Trophoblast cell (in vitro differentiated cells and primary cell): ENCODE data around the gene CACNB2.

Experiments
- DNase-seq, 2 donors: peaks; one replicate each; pipeline ENCODE4 v3.0.0-alpha.2; 2016
- H2AFZ ChIP-seq: 2 replicates; pipeline ENCODE4 v1.6.1; 2013; ENCODE audit warnings: low read length, moderate library complexity, mild to moderate bottlenecking; ENCODE audit not compliant: insufficient read depth, poor library complexity
- H2AK5ac ChIP-seq: 2 replicates; pipeline ENCODE4 v1.6.1; 2013; ENCODE audit warnings: mild to moderate bottlenecking, low read length
- H2BK120ac ChIP-seq: 2 replicates; pipeline ENCODE4 v1.6.1; 2013; ENCODE audit warnings: low read length, mild to moderate bottlenecking, moderate library complexity; ENCODE audit not compliant: insufficient read depth, poor library complexity
- H2BK12ac ChIP-seq: 2 replicates; pipeline ENCODE4 v1.6.1; 2013; ENCODE audit warnings: mild to moderate bottlenecking, low read length, moderate library complexity
- H2BK5ac ChIP-seq: 2 replicates; pipeline ENCODE4 v1.6.1; 2013; ENCODE audit warnings: low read length, low read depth, moderate library complexity, mild to moderate bottlenecking; ENCODE audit not compliant: poor library complexity
- H3K14ac ChIP-seq: 2 replicates; pipeline ENCODE4 v1.6.1; 2013; ENCODE audit warnings: mild to moderate bottlenecking, low read length
- H3K18ac ChIP-seq: 2 replicates; pipeline ENCODE4 v1.6.1; 2013; ENCODE audit warnings: mild to moderate bottlenecking, low read length
- H3K23ac ChIP-seq: 2 replicates; pipeline ENCODE4 v1.6.1; 2013; ENCODE audit warnings: low read length
- H3K27ac ChIP-seq: 2 replicates; pipeline ENCODE4 v1.5.1; 2013; ENCODE audit warnings: low read depth, mild to moderate bottlenecking, inconsistent platforms, low read length, moderate library complexity
- H3K27me3 ChIP-seq: 2 replicates; pipeline ENCODE4 v1.6.1; 2013; ENCODE audit warnings: inconsistent platforms, mild to moderate bottlenecking, low read length, moderate library complexity; ENCODE audit not compliant: insufficient read depth
- H3K36me3 ChIP-seq, 2 experiments: 1 replicate in 1 of 2; 2 replicates in 1 of 2; pipeline ENCODE4 v1.6.1; 2013; ENCODE audit warnings: low read length in 2 of 2, mild to moderate bottlenecking in 2 of 2, moderate library complexity in 1 of 2; ENCODE audit not compliant: insufficient read depth in 2 of 2, control insufficient read depth in 1 of 2
- H3K4ac ChIP-seq: 2 replicates; pipeline ENCODE4 v1.6.1; 2013; ENCODE audit warnings: low read depth, mild to moderate bottlenecking, low read length, moderate library complexity
- H3K4me1 ChIP-seq, 2 experiments: 1 replicate in 1 of 2; 2 replicates in 1 of 2; pipeline ENCODE4 v1.6.1; 2013; ENCODE audit warnings: low read length in 2 of 2, mild to moderate bottlenecking in 2 of 2, moderate library complexity in 1 of 2; ENCODE audit not compliant: insufficient read depth in 2 of 2, control insufficient read depth in 1 of 2
- H3K4me2 ChIP-seq: 2 replicates; pipeline ENCODE4 v1.6.1; 2013; ENCODE audit warnings: inconsistent platforms, mild to moderate bottlenecking, low read length, moderate library complexity
- H3K4me3 ChIP-seq: 2 replicates; pipeline ENCODE4 v1.5.1; 2013; ENCODE audit warnings: mild to moderate bottlenecking, low read depth, low read length, inconsistent platforms
- H3K79me1 ChIP-seq: one replicate; pipeline ENCODE4 v1.6.1; 2013; ENCODE audit warnings: low read length
- H3K79me2 ChIP-seq: 2 replicates; pipeline ENCODE4 v1.6.1; 2013; ENCODE audit warnings: low read length, mild to moderate bottlenecking; ENCODE audit not compliant: control insufficient read depth, insufficient read depth, poor library complexity
- H3K9ac ChIP-seq: 2 replicates; pipeline ENCODE4 v1.6.1; 2013; ENCODE audit warnings: mild to moderate bottlenecking, low read length
- H3K9me3 ChIP-seq: 2 replicates; pipeline ENCODE4 v1.6.1; 2013; ENCODE audit warnings: low read depth, mild to moderate bottlenecking, control low read depth, inconsistent platforms, low read length; ENCODE audit not compliant: insufficient read depth
- H4K12ac ChIP-seq: 2 replicates; pipeline ENCODE4 v1.6.1; 2013; ENCODE audit warnings: low read depth, mild to moderate bottlenecking, low read length, moderate library complexity
- H4K8ac ChIP-seq: 2 replicates; pipeline ENCODE4 v1.6.1; 2013; ENCODE audit warnings: low read depth, mild to moderate bottlenecking, low read length, moderate library complexity
- H4K91ac ChIP-seq: one replicate; pipeline ENCODE4 v1.6.1; 2013; ENCODE audit warnings: low read depth, mild to moderate bottlenecking, low read length, moderate library complexity
- WGBS: extraction: QIAGEN DNeasy Blood & Tissue Kit; methylation state at CpG from one replicate; pipeline ENCODE4 v1.1.7; 2013; ENCODE audit warnings: missing lambda C conversion rate; ENCODE audit not compliant: insufficient read length, insufficient coverage; ENCODE audit errors: extremely low coverage; 5-methylcytosine and 5-hydroxymethylcytosine counted together

Gene CACNB2

DNA sequence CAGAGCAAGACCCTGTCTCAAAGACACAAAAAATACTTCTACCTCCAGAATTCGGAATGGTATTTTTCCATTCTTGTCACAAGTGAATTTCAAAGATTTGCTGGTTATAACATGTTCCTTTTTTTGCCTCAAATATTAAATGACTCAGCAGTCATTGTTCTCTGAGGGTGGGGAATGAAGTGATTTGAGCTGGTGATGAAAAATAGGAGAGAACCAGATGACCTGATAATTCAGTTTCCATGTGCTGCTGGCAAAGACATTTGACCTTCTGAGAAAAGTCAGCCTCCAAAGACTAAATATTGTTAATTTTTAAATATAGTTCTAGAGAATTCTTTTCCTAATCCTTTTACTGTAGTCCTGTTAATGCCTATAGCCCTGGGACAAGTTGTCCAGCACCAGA, 78.9 kb downstream of the CACNB2 start:
- H3K14ac ChIP-seq = no peak overlapping the region

DNA sequence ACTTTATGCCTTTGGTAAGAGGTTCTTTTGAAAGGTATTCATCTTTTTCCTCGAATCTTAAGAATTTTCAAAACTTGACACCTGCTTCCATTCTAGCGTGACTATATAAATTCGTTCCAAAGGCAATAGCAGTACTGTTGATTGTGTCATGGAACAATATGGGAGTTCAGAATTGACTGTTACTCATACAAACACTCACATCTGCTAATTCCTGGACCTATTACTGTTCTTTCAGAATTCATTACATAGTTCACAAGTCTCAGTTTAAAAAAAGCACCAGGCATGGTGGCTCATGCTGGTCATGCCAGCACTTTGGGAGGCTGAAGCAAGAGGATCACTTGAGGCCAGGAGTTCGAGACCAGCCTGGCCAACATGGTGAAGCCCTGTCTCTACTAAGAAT, 80.9 kb downstream of the CACNB2 start:
- no peak overlapping the region for H3K27ac ChIP-seq
- no peaks in the 10 kb centered on the region for H3K79me2 ChIP-seq
- H3K36me3 ChIP-seq = no peaks in the 10 kb centered on the region
- no peak overlapping the region for H2BK5ac ChIP-seq
- no peaks in the 10 kb centered on the region for H3K27me3 ChIP-seq
- no peak overlapping the region for H4K8ac ChIP-seq
- no peak overlapping the region for H3K9ac ChIP-seq
- H2BK12ac ChIP-seq = no peak overlapping the region
- H3K23ac ChIP-seq = no peak overlapping the region
- peak in 1 of 2 donors; percentile 26 for DNase-seq
- no peak overlapping the region for H2AK5ac ChIP-seq
- H4K91ac ChIP-seq = no peak overlapping the region
- H3K4me1 ChIP-seq = no peaks in the 10 kb centered on the region
- no peak overlapping the region for H4K12ac ChIP-seq
- no peaks in the 10 kb centered on the region for H3K79me1 ChIP-seq
- H2BK120ac ChIP-seq = no peak overlapping the region
- H3K18ac ChIP-seq = no peak overlapping the region
- H2AFZ ChIP-seq = no peak overlapping the region
- no peak overlapping the region for H3K4me3 ChIP-seq
- H3K14ac ChIP-seq = no peak overlapping the region
- H3K4me2 ChIP-seq = no peak overlapping the region
- H3K4ac ChIP-seq = no peak overlapping the region
- no CpG with 5 or more reads among the region's 4 CpGs for WGBS
- H3K9me3 ChIP-seq = no peaks in the 10 kb centered on the region

More for the DNA sequence above, 78.9 kb downstream of the CACNB2 start:
- Histone ChIP-seq H3K79me2 (no peaks in the 10 kb centered on the region), H3K36me3 (no peaks in the 10 kb centered on the region), H3K27me3 (no peaks in the 10 kb centered on the region), H4K91ac (no peak overlapping the region), H3K23ac (no peak overlapping the region), H3K9me3 (no peaks in the 10 kb centered on the region), H3K79me1 (no peaks in the 10 kb centered on the region), H3K18ac (no peak overlapping the region), H2BK12ac (no peak overlapping the region), H2BK120ac (no peak overlapping the region), H3K4me3 (no peak overlapping the region), H3K27ac (no peak overlapping the region), H3K9ac (no peak overlapping the region), H4K12ac (no peak overlapping the region), H2BK5ac (no peak overlapping the region), H4K8ac (no peak overlapping the region), H2AK5ac (no peak overlapping the region), H3K4me2 (no peak overlapping the region), H3K4ac (no peak overlapping the region), H2AFZ (no peak overlapping the region), H3K4me1 (no peaks in the 10 kb centered on the region)
- no peak for DNase-seq
- no CpG with 5 or more reads among the region's 1 CpG for WGBS

DNA sequence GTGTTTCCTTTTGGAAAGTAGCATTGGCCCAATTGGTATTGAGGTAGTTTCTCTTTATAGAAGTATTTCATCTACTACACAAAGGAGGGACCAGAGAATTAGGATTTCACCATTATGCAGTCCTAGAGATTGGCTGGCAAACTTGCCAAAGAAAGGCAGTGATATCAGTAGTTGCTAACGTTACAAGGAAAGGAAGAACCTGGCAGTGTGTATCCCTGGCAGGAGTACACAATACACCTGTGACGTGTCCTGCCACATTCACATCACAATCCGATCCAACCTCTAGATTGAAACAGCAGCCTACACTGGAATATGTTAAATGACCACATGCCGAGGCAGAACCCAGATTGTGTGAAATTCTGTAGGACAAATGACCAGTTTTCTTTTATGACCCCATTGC, 81.7 kb downstream of the CACNB2 start:
- no peak overlapping the region for H2AFZ ChIP-seq
- H3K14ac ChIP-seq = no peak overlapping the region
- H4K12ac ChIP-seq = no peak overlapping the region
- no peak overlapping the region for H4K91ac ChIP-seq
- no peak overlapping the region for H4K8ac ChIP-seq
- no peak overlapping the region for H2AK5ac ChIP-seq
- no peaks in the 10 kb centered on the region for H3K9me3 ChIP-seq
- H3K9ac ChIP-seq = no peak overlapping the region
- H3K4me1 ChIP-seq = peaks cover 0 to 3% of the 10 kb centered on the region in 2 experiments
- no peak overlapping the region for H2BK5ac ChIP-seq
- no peaks in the 10 kb centered on the region for H3K79me2 ChIP-seq
- H2BK12ac ChIP-seq = no peak overlapping the region
- DNase-seq = no peak
- H3K18ac ChIP-seq = no peak overlapping the region
- H3K4ac ChIP-seq = no peak overlapping the region
- H3K36me3 ChIP-seq = no peaks in the 10 kb centered on the region
- no CpG with 5 or more reads among the region's 4 CpGs for WGBS
- no peak overlapping the region for H3K27ac ChIP-seq
- no peaks in the 10 kb centered on the region for H3K79me1 ChIP-seq
- no peak overlapping the region for H2BK120ac ChIP-seq
- H3K27me3 ChIP-seq = no peaks in the 10 kb centered on the region
- H3K23ac ChIP-seq = no peak overlapping the region
- no peak overlapping the region for H3K4me3 ChIP-seq
- H3K4me2 ChIP-seq = no peak overlapping the region

DNA sequence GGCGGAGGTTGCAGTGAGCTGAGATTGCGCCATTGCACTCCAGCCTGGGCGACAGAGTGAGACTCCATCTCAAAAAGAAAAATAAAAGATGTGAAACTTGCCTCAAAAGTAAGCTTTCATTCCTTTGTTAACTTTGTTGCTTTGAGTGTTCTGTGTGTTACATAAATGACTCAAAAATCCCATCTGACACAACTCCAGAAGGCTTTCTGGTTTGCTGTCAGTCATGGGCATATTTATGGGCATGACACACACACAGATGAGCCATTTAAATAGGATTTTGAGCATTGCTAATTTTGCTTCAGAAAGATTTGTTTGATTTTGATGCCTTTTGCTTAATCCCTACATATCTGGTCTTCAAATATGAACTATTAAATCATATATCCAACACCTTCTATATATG, 82.6 kb downstream of the CACNB2 start:
- Histone ChIP-seq H3K27ac (no peak overlapping the region), H3K27me3 (no peaks in the 10 kb centered on the region), H2AK5ac (no peak overlapping the region), H3K9ac (no peak overlapping the region), H3K14ac (no peak overlapping the region), H3K4me2 (no peak overlapping the region), H3K4ac (no peak overlapping the region), H3K4me3 (no peak overlapping the region), H4K8ac (no peak overlapping the region), H3K9me3 (no peaks in the 10 kb centered on the region), H3K36me3 (no peaks in the 10 kb centered on the region), H3K18ac (no peak overlapping the region), H2AFZ (no peak overlapping the region), H2BK5ac (no peak overlapping the region), H3K79me2 (no peaks in the 10 kb centered on the region), H2BK120ac (no peak overlapping the region), H3K23ac (no peak overlapping the region), H4K91ac (no peak overlapping the region), H3K79me1 (no peaks in the 10 kb centered on the region), H3K4me1 (peaks cover 0 to 3% of the 10 kb centered on the region in 2 experiments), H4K12ac (no peak overlapping the region), H2BK12ac (no peak overlapping the region)
- no CpG with 5 or more reads among the region's 3 CpGs for WGBS
- DNase-seq = no peak
